Dermis blood vessel endothelial cell (primary cell): ENCODE results near the gene CFAP74. TPM values are rescaled to one million over a fixed set of nuclear protein-coding genes. Genes with fewer than 3 reads are reported as not detected.

Experiments used
- DNase-seq: peaks from one replicate; pipeline ENCODE4 v3.0.0; 2010
- total RNA-seq: library from RNA; depleted of rRNA; stranded (reverse); fragments of >200 nt; gene quantifications from 2 replicates; pipeline ENCODE4 v1.2.3, GENCODE V29; 2014

CFAP74 gene
- not detected in 2 replicates for total RNA-seq

- peak; percentile 53 for DNase-seq
Measured at GRCh38 chr1:2003541-2004131, at the start of gene CFAP74. Gene CFAP74, minus strand, starts transcription at chr1:2003786. Its CDS starts 12,830 bp downstream, at chr1:1990956.

GRCh38 chr1:2053217-2053616, 49.6 kb upstream of the CFAP74 start:
- no peak for DNase-seq

- DNase-seq, result no peak
Measured at GRCh38 chr1:2052756-2053155, 49.2 kb upstream of the CFAP74 start.

GRCh38 chr1:2052054-2052679, 48.6 kb upstream of the CFAP74 start:
- no peak for DNase-seq

GRCh38 chr1:2050793-2051682, 47.5 kb upstream of the CFAP74 start:
- no peak for DNase-seq

GRCh38 chr1:2050461-2050792, 46.8 kb upstream of the CFAP74 start:
- DNase-seq, result no peak

GRCh38 chr1:2049718-2050431, 46.3 kb upstream of the CFAP74 start, which contains the start of gene PRKCZ:
Gene PRKCZ, plus strand, starts transcription at chr1:2050411. Its CDS starts 220 bp downstream, at chr1:2050631.
- DNase-seq, result no peak

GRCh38 chr1:2049225-2049717, 45.7 kb upstream of the CFAP74 start:
- DNase-seq, result no peak

GRCh38 chr1:2047749-2048729, 44.5 kb upstream of the CFAP74 start:
- DNase-seq, result no peak

- no peak for DNase-seq
Measured at GRCh38 chr1:2046953-2047748, 43.6 kb upstream of the CFAP74 start.

GRCh38 chr1:2046174-2046917, 42.8 kb upstream of the CFAP74 start:
- DNase-seq, result peak; percentile 68

- DNase-seq, result peak; percentile 48
Measured at GRCh38 chr1:2045468-2046173, 42.0 kb upstream of the CFAP74 start.

GRCh38 chr1:2044510-2045319, 41.1 kb upstream of the CFAP74 start:
- peak; percentile 71 for DNase-seq

GRCh38 chr1:2043886-2044285, 40.3 kb upstream of the CFAP74 start:
- DNase-seq, result no peak

- no peak for DNase-seq
Measured at GRCh38 chr1:2042830-2043773, 39.5 kb upstream of the CFAP74 start.

GRCh38 chr1:2041887-2042286, 38.3 kb upstream of the CFAP74 start:
- DNase-seq, result no peak

GRCh38 chr1:2041305-2041704, 37.7 kb upstream of the CFAP74 start:
- no peak for DNase-seq
